HepG2 (cell line): ENCODE results near the gene COX7A1. TPM values are rescaled to one million over a fixed set of nuclear protein-coding genes. Genes with fewer than 3 reads are reported as not detected.

Experiments
- FOXC1 ChIP-seq: sonication (generic); formaldehyde crosslinking; IDR thresholded peaks from 2 replicates; pipeline ENCODE4 v1.8.0; 2022; ENCODE audit warnings: mild to moderate bottlenecking, missing genetic modification reagents, borderline replicate concordance
- HOXD1 ChIP-seq: sonication (generic); formaldehyde crosslinking; IDR thresholded peaks from 2 replicates; pipeline ENCODE4 v1.5.0; 2020; ENCODE audit warnings: missing genetic modification reagents
- KAT2B ChIP-seq: fragments of 150-350 bp; IDR thresholded peaks from 2 replicates; pipeline ENCODE4 v1.6.1; 2014; ENCODE audit warnings: low read depth, low read length, borderline replicate concordance
- NR2F1 ChIP-seq, 2 experiments: fragments of 450-650 bp in 1 of 2; formaldehyde crosslinking in 1 of 2; IDR thresholded peaks; 2 replicates each; pipeline versions ENCODE4 v1.5.0 to v1.6.1; 2016 to 2020; ENCODE audit warnings: mild to moderate bottlenecking in 1 of 2, missing compliant biosample characterization in 1 of 2, missing genetic modification reagents in 1 of 2, moderate library complexity in 1 of 2
- PRPF4 ChIP-seq: fragments of 200-400 bp; formaldehyde crosslinking; IDR thresholded peaks from 2 replicates; pipeline ENCODE4 v1.6.1; 2016; ENCODE audit warnings: low read length, low read depth; ENCODE audit not compliant: poor library complexity, severe bottlenecking
- SETDB1 ChIP-seq: sonication (generic); formaldehyde crosslinking; IDR thresholded peaks from 2 replicates; pipeline ENCODE4 v1.5.1; 2020; ENCODE audit warnings: missing genetic modification reagents, mild to moderate bottlenecking, borderline replicate concordance
- SMYD3 ChIP-seq: sonication (generic); formaldehyde crosslinking; IDR thresholded peaks from 2 replicates; pipeline ENCODE4 v1.8.1; 2023; ENCODE audit warnings: mild to moderate bottlenecking, missing genetic modification reagents
- ZNF230 ChIP-seq: sonication (generic); formaldehyde crosslinking; IDR thresholded peaks from 2 replicates; pipeline ENCODE4 v1.4.0; 2020; ENCODE audit warnings: mild to moderate bottlenecking, missing genetic modification reagents
- ZNF260 ChIP-seq: sonication (generic); formaldehyde crosslinking; IDR thresholded peaks from 2 replicates; pipeline ENCODE4 v1.4.0; 2020; ENCODE audit warnings: missing genetic modification reagents, low read depth, mild to moderate bottlenecking, borderline replicate concordance
- ZNF263 ChIP-seq: sonication (generic); formaldehyde crosslinking; IDR thresholded peaks from 2 replicates; pipeline ENCODE4 v1.4.0; 2020; ENCODE audit warnings: missing genetic modification reagents
- ZNF660 ChIP-seq: sonication (generic); formaldehyde crosslinking; IDR thresholded peaks from 2 replicates; pipeline ENCODE4 v1.5.1; 2020; ENCODE audit warnings: mild to moderate bottlenecking, low read depth, missing genetic modification reagents, borderline replicate concordance
- ZNF772 ChIP-seq: sonication (generic); formaldehyde crosslinking; IDR thresholded peaks from 2 replicates; pipeline ENCODE4 v1.5.0; 2020; ENCODE audit warnings: mild to moderate bottlenecking, missing genetic modification reagents
- polyA plus RNA-seq, 8 experiments: library from polyadenylated mRNA; depleted of rRNA in 3 of 8; stranded (reverse) in 7 of 8; unstranded in 1 of 8; fragments of >200 nt; fragmentation: Illumina TruSeq in 4 of 8; extraction: Trizol in 4 of 8; gene quantifications; 2 replicates each; pipeline versions ENCODE4 v1.2.1 to v1.2.3, GENCODE V29; 2011 to 2016; ENCODE audit warnings: low read depth in 4 of 8, missing spikeins in 1 of 8, mixed read lengths in 1 of 8; ENCODE audit not compliant: insufficient read depth in 1 of 8
- total RNA-seq, 5 experiments: library from RNA; depleted of rRNA; stranded (reverse); fragments of >200 nt; fragmentation: Illumina TruSeq; extraction: Trizol; gene quantifications; 2 replicates each; pipeline ENCODE4 v1.2.3, GENCODE V29; 2016; ENCODE audit warnings: low read depth in 1 of 5
- TF ChIP-seq, protein P1 (sequence below): IDR thresholded peaks from 2 replicates; pipeline ENCODE4 v1.6.1; 2016; ENCODE audit warnings: low read depth, missing genetic modification reagents, missing compliant biosample characterization
- TF ChIP-seq, protein P2 (sequence below): sonication (generic); formaldehyde crosslinking; IDR thresholded peaks from 2 replicates; pipeline ENCODE4 v1.4.0; 2020; ENCODE audit warnings: low read depth, missing genetic modification reagents
- TF ChIP-seq, protein P3 (sequence below): sonication (generic); formaldehyde crosslinking; IDR thresholded peaks from 2 replicates; pipeline ENCODE4 v1.4.0; 2020; ENCODE audit warnings: missing genetic modification reagents, mild to moderate bottlenecking, borderline replicate concordance

Gene COX7A1
- total and polyA plus RNA-seq, 2 of the 13 experiments (the other 11 are each of a cell fraction or from before 2014, with no cell fraction given): not detected

DNA sequence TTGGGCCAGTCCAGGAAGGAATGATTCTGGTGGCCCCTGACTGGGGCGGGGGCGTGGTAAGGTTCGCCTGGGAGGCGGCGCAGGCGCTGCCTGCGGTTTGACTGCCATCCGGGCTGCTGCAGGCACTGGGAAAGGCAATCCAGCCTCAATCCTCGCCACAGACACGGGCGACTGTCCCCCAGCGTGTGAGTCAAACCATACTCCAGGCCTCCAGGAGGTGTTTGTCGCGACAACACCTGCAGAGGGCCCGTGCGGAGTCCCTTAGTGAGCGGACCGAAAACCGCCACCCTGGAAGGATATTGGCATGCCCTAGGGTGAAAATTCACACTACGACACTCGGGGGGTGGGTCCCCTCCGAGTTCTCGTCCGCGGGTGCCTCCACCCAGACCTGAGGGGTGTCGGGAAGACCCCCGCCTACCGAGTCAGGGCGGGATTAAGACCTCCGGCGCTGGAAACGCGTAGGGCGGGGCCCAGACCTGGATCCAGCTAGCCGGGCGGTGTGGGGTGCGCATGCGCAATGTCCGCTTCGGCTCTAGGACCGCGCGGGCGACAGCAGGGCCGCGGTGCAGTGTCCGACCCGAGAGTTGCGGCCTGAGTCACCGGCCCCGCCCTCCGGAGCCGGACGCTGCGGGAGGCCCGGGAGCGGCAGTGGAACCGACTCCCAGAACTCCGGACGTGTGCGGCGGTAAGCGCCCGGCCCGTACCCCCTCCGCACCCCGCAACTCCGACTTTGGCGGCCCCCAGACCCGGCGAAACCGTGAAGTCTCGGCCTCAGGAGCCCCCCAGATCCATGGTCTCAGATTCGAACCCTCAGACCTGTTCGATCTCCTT lies 12.6 kb downstream of the COX7A1 start, which contains the start of gene CAPNS1 (continued):
- TF ChIP-seq, protein P1, sequence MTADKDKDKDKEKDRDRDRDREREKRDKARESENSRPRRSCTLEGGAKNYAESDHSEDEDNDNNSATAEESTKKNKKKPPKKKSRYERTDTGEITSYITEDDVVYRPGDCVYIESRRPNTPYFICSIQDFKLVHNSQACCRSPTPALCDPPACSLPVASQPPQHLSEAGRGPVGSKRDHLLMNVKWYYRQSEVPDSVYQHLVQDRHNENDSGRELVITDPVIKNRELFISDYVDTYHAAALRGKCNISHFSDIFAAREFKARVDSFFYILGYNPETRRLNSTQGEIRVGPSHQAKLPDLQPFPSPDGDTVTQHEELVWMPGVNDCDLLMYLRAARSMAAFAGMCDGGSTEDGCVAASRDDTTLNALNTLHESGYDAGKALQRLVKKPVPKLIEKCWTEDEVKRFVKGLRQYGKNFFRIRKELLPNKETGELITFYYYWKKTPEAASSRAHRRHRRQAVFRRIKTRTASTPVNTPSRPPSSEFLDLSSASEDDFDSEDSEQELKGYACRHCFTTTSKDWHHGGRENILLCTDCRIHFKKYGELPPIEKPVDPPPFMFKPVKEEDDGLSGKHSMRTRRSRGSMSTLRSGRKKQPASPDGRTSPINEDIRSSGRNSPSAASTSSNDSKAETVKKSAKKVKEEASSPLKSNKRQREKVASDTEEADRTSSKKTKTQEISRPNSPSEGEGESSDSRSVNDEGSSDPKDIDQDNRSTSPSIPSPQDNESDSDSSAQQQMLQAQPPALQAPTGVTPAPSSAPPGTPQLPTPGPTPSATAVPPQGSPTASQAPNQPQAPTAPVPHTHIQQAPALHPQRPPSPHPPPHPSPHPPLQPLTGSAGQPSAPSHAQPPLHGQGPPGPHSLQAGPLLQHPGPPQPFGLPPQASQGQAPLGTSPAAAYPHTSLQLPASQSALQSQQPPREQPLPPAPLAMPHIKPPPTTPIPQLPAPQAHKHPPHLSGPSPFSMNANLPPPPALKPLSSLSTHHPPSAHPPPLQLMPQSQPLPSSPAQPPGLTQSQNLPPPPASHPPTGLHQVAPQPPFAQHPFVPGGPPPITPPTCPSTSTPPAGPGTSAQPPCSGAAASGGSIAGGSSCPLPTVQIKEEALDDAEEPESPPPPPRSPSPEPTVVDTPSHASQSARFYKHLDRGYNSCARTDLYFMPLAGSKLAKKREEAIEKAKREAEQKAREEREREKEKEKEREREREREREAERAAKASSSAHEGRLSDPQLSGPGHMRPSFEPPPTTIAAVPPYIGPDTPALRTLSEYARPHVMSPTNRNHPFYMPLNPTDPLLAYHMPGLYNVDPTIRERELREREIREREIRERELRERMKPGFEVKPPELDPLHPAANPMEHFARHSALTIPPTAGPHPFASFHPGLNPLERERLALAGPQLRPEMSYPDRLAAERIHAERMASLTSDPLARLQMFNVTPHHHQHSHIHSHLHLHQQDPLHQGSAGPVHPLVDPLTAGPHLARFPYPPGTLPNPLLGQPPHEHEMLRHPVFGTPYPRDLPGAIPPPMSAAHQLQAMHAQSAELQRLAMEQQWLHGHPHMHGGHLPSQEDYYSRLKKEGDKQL (CRISPR knock-in tag): no peak
- 0 out of 2 replicates have a peak, but pooled peaks have one; percentile 12 for TF ChIP-seq ZNF230 (CRISPR knock-in tag)
- TF ChIP-seq PRPF4: no peak
- TF ChIP-seq HOXD1 (CRISPR knock-in tag): peak; percentile 68; the same call in 1 of the 2 replicates
- TF ChIP-seq ZNF660: no peak
- TF ChIP-seq, protein P2, sequence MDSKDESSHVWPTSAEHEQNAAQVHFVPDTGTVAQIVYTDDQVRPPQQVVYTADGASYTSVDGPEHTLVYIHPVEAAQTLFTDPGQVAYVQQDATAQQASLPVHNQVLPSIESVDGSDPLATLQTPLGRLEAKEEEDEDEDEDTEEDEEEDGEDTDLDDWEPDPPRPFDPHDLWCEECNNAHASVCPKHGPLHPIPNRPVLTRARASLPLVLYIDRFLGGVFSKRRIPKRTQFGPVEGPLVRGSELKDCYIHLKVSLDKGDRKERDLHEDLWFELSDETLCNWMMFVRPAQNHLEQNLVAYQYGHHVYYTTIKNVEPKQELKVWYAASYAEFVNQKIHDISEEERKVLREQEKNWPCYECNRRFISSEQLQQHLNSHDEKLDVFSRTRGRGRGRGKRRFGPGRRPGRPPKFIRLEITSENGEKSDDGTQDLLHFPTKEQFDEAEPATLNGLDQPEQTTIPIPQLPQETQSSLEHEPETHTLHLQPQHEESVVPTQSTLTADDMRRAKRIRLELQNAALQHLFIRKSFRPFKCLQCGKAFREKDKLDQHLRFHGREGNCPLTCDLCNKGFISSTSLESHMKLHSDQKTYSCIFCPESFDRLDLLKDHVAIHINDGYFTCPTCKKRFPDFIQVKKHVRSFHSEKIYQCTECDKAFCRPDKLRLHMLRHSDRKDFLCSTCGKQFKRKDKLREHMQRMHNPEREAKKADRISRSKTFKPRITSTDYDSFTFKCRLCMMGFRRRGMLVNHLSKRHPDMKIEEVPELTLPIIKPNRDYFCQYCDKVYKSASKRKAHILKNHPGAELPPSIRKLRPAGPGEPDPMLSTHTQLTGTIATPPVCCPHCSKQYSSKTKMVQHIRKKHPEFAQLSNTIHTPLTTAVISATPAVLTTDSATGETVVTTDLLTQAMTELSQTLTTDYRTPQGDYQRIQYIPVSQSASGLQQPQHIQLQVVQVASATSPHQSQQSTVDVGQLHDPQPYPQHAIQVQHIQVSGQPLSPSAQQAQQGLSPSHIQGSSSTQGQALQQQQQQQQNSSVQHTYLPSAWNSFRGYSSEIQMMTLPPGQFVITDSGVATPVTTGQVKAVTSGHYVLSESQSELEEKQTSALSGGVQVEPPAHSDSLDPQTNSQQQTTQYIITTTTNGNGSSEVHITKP (CRISPR knock-in tag): peak; percentile 56; the same call in 1 of the 2 replicates
- 0 out of 2 replicates have a peak, but pooled peaks have one; percentile 21 for TF ChIP-seq SMYD3 (CRISPR knock-in tag)
- TF ChIP-seq NR2F1 (CRISPR knock-in tag; IDR thresholded peaks at IDR 0.05): no peak; a peak in 1 of 4 replicates
- no peak; the same call in 1 of the 2 replicates for TF ChIP-seq ZNF263 (CRISPR knock-in tag)
- TF ChIP-seq, protein P3, sequence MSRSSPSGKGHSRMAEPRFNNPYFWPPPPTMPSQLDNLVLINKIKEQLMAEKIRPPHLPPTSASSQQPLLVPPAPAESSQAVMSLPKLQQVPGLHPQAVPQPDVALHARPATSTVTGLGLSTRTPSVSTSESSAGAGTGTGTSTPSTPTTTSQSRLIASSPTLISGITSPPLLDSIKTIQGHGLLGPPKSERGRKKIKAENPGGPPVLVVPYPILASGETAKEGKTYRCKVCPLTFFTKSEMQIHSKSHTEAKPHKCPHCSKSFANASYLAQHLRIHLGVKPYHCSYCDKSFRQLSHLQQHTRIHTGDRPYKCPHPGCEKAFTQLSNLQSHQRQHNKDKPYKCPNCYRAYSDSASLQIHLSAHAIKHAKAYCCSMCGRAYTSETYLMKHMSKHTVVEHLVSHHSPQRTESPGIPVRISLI (CRISPR knock-in tag): peak; percentile 25; the same call in 1 of the 2 replicates
- no peak for TF ChIP-seq SETDB1 (CRISPR knock-in tag)
- no peak for TF ChIP-seq ZNF260 (CRISPR knock-in tag)
- TF ChIP-seq FOXC1 (CRISPR knock-in tag): peak; percentile 72; the same call in 1 of the 2 replicates
- no peak for TF ChIP-seq KAT2B
- TF ChIP-seq ZNF772 (CRISPR knock-in tag): no peak; the same call in 1 of the 2 replicates
